Measurements from ENCODE around the gene RFLNA.

The RFLNA gene, protein sequence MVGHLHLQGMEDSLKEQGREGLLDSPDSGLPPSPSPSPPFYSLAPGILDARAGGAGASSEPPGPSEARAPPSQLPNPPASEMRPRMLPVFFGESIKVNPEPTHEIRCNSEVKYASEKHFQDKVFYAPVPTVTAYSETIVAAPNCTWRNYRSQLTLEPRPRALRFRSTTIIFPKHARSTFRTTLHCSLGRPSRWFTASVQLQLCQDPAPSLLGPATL

GRCh38 chr12:124294780-124295341 lies at the start of gene RFLNA:
Gene RFLNA, plus strand, starts transcription at chr12:124295093. Its CDS starts 337 bp downstream, at chr12:124295430.
- peak in 1 of 14 donors; percentile 11 for DNase-seq

- no peak for DNase-seq
These were observed 47.6 kb upstream of the RFLNA start for GRCh38 chr12:124247331-124247730.

DNA sequence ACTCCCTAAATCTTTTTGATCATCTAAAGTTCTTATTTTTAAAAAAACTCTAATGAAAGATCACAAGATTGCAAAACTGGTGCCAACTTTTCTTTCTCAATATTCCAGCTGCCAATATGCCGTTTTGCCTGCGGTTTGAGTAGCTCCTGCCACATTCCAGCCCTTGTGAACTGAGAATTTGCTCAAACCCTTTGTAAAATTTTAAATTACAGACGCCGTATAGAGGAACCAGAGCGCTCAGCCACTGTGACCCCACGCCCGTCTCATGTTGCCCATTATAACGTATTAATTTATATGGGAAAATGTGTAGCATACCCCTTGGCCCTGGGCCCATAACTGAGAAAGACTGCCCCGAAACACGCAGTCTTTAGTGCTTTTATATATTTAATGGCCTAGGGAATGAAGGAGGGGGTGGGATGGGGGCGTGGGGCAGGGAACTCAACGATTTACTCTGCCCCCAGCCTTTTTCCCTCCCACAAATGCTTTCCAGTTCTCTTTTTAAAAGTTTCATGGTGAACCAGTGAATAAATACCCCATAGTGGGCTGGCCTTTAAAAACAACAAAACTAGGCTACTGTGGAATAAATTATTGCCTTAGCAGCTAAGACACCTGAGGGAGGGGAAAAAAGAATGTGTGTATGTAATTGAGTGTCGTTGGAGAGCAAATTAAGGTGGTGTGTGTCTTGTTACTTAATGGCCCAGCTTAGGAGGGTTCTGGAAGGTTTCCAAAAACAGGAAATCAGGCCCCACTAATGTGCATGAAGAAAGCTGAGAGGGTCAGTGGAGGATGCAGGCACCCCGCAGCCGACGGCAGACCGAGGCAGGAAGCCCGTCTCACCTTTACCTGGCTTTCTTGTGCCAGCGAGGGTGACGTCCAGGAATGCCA lies 45.7 kb upstream of the RFLNA start:
- DNase-seq = no peak

GRCh38 chr12:124251186-124251585 lies 43.7 kb upstream of the RFLNA start:
- DNase-seq = no peak

DNA sequence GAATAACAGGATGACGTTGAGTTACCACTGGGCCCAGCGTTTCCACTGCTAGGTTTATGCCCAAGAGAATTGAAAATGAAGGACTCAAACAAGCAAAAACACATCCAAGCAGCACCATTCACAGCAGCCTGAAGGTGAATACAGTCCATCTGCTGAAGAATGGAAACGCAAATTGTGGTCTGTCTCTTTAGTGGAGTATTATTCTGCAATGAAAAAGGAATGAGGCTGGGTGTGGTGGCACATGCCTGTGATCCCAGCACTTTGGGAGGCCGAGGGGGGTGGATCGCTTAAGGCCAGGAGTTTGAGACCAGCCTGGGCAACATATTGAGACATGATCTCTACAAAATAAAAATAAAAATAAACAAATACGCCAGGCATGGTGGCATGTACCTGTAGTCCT lies 41.9 kb upstream of the RFLNA start:
- no peak for DNase-seq

DNA sequence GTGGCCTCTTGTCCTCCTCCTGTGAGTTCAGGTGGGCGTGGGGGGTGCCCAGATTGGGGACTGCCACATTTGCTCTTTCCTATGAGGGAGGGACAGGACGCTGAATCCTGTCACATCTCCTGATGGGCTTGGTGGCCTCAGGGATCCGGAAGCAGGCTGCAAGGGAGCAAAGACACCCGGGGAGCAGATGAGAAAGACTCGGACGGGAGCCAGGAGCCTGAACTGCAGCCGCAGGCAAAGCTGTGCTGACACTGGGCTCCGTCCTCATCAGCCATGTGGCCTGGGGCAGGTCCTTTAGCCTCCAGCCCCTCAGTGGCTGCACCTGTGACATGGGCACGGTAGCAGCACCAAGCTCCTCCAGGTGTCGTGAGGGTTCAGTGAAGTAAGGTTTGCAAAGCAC lies 40.8 kb upstream of the RFLNA start:
- no peak for DNase-seq

DNA sequence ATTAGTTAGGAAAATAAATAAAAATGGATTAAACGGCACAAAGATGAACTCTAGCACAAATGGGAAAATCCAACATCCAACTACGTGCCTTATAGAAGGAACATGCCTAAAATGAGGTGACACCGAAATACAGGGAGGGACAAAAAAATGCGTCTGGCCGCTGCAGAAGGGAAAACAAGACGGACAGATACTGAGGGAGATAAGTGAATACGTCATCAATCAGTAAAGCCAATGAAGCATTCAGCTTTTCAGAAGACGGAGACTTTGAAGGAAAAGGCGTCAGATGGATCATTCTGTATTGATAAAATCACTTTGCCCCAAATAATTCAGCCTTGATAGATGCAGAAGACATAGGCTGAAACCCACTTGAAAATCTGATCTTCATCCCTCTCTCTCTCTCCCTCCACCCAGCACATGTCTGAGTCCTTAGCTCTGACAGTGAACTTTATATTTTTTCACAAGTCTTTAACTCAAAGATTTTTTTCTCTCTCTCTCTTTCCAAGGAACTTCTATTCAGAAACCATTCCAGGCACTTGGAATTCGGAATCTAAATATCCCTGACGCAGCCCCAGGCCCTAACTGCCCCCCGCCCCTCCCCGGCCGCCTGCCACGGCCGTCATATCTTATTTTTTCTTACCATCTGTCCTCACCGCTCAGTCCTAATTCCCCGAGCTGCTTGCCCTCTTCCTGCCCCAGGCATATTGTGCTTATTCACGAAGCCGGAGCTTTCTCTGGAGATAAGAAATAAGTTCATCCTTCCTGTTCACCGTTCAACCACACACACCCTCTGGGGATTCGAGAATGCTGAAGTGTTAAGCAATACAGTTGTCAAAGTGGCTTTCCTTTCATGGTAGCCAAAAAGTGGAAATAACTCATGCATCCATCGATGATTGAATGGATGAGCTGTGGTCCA lies 35.5 kb upstream of the RFLNA start:
- no peak for DNase-seq

- DNase-seq = no peak
These were observed 33.0 kb upstream of the RFLNA start for GRCh38 chr12:124261885-124262284.

DNA sequence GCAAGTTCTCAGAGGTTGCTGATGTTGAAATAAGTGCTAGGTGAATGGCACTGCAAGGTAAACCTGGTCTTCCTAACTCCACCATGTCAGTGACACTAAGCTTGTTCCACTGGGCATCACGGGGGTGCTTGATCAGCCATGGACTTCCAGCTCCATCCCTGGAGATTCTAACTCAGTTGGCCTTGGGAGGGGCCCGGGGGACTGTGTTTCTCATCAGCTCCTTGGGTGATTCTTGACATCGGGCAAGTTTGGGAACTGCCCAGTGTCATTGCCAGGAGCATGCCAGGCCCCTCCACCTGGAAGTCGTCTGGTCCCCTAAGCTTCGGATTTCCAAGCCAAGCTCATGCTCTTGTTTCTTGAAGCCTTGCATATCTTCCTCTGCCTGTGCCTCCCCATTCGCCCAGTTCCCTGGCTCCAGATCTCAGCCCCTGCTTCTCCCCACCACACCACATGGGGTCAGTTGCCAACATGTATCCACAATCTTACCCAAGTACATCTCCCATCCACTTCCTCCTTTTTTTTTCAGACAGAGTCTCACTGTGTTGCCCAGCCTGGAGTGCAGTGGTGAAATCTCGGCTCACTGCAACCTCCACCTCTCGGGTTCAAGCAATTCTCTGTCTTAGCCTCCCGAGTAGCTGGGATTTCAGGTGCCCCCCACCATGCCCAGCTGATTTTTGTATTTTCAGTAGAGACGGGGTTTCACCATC lies 30.7 kb upstream of the RFLNA start:
- DNase-seq = no peak

- DNase-seq = no peak
These were observed 30.0 kb upstream of the RFLNA start for GRCh38 chr12:124264879-124265278.

- no peak for DNase-seq
These were observed 27.6 kb upstream of the RFLNA start for GRCh38 chr12:124267205-124267778.

DNA sequence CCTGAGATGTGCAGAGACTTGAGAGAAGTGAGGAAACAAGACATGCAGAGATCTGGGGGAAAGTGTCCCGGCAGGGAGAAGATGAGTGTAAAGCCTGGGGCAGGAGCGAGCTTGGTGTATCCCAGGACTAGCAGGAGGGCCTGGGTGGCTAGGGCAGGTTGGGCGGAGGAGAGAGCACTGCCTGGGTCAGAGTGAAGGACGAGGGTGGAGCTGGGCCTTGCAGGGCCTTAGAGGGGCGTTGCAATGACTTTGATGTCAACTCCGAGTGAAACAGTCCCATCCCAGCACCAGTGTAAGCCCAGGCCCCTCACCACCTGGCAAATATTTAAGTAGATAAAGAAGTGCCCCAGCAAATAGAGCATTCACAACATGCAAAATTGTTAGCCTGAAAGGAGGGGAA lies 24.2 kb upstream of the RFLNA start:
- no peak for DNase-seq

DNA sequence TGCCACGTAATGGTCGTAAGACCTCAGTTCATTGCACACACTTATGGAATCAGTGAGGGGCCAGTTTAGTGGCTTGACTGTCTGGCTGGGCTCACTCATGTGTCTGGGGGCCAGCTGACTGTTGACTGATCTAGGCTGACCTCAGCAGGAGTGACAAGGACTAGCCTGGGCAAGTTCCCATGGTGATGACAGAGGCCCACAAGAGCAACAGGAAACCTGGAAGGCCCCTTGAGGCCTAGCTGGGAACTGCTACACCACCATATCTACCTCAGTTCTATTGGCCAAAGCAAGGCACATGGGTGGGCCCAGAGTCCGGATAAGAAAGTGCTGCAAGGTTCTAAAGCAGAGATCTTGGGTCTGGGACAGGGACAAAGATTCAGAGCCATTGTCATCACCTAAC lies 21.3 kb upstream of the RFLNA start:
- no peak for DNase-seq

DNA sequence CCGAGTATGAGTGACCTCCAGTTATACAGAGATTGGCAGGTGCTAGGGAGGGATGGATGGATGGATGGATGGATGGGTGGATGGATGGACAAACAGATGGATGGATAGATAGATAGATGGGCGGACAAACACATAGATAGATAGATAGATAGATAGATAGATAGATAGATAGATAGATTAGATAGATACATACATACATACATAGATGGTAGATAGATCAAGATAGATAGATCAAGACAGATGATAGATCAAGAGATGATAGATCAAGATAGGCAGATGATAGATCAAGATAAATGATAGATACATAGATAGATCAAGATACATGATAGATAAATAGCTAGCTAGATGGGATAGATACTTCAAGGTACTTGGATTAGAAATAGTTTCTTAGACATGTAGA lies 18.6 kb upstream of the RFLNA start:
- DNase-seq = no peak

GRCh38 chr12:124277394-124278241 lies 17.3 kb upstream of the RFLNA start:
- peak in 1 of 14 donors; percentile 16 for DNase-seq

DNA sequence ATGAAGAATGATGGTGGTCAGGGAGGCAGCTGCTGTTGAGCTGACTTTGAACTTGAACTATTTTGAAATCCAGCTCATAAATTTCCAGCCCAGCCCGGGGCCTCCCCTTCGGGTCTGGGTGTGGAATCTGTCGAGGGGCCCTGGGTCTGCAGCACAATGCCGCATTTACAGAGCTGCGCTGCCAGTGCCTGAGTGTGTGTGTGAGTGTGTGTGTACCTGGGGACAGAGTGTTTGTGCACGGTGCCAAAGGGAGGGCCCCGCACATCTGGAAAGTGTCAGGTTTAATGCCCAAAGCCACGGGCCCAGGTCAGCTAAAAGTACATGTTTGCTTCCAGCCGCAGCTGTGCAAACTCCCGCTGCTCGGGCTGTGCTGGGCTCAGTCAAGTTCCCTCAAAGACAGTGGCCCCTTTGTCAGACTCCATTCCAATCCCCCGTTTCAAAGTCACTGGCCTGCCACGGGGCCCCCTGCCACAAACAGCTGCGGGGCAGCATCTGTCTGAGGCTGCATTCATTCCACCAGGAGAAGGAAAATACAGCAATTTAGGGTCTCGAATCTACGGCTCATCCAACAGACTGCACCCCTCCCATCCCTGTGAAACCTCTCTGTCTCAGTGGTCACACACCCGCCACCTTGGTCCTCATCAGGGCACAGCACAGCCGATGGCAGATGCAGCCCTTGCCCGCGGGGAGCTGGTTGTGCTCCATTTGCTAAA lies 16.3 kb upstream of the RFLNA start:
- peak in 9 of 14 donors; percentile 22 to 61 (median 29) for DNase-seq

DNA sequence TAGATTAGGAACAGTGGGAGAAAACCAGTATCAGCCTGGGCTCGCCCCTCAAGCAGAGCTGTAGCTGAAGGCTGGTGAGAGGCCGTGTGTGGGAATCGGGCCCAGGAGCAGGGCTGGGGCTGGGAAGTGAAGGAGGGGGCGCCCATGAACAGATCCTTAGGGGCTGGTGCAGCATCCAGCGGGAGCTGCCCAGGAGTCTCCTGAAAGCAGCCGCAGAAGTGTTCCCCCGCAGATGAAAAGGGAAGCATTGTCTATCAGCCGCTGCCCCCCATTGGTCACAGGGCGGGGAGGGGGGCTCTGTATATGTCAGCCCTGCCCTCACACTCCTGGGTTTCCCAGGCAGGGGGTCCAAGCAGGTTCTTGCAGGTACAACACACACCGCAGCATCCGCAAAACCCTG lies 15.6 kb upstream of the RFLNA start:
- no peak for DNase-seq

GRCh38 chr12:124279846-124280360 lies 15.0 kb upstream of the RFLNA start:
- peak in 2 of 14 donors; percentile 13 to 37 for DNase-seq

DNA sequence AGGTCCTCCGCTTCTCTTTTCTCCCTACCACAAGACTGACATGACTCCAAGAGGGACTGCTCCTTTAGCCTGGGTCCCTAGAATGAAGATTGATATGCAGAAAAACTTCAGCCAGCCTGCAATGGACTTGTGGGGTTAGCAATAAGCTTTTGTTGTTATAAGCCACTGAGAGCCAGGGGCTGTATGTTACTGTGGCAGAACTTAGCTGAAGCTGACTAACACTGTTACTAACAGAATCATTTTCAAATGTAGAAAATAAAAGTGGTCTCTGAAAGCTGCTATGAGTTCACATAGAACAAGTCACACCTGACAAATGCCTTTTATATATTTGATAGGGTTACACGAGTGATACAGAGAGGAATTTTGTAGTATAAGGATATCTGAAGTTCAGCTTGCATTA lies 13.6 kb upstream of the RFLNA start:
- DNase-seq = no peak

DNA sequence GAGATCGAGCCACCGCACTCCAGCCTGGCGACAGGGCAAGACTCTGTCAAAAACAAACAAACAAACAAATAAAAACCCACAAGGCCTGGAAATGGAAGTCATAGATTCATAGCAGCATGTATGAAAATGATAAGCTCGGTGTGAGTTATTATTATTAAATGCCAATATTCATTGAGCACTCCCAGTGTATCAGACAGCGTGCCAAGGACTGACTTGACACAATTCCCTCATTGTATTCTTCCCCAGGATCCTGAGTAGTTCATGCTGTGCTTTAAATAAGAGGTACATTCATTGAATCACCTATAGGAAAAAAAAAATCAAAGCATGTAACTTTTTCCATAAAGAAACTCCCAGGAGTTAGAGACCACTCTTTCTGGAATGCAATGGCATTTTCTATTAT lies 12.6 kb upstream of the RFLNA start:
- DNase-seq = no peak

All from C1 segment of cervical spinal cord (tissue), 14 donors.